IMR-90 (cell line): ENCODE measurements around the gene INPP5D. TPM values are rescaled to one million over a fixed set of nuclear protein-coding genes. Genes with fewer than 3 reads are reported as not detected.

Source experiments
- ATAC-seq: fragments of 200-7000 bp; cut with Tn5 transposase; 2 replicates; pipeline ENCODE4 v1.9.1; 2020; ENCODE audit warnings: low read depth, mild to moderate bottlenecking, moderate library complexity
- BruUV-seq: library from RNA; stranded (reverse); fragments of 400-500 nt; replicated peaks from 2 replicates; lab custom pipeline; 2021; lab: Mats Ljungman, UMichigan
- CTCF ChIA-PET: fragments of 300-600 bp; formaldehyde crosslinking; extraction: SDS; loops from one replicate; lab custom pipeline; 2021; ENCODE audit warnings: antibody characterized with exemption; lab: Yijun Ruan, JAX
- POLR2A ChIA-PET: fragments of 300-600 bp; sonication (Branson Sonifier 250); formaldehyde crosslinking; loops from one replicate; lab custom pipeline; 2022; ENCODE audit warnings: antibody characterized with exemption; ENCODE audit not compliant: unreplicated experiment; lab: Charles Lee
- DNase-seq: peaks from one replicate; pipeline ENCODE4 v3.0.0; 2013
- H2AFZ ChIP-seq: replicated peaks from 2 replicates; pipeline ENCODE3; 2013; ENCODE audit warnings: low read length, mild to moderate bottlenecking; ENCODE audit not compliant: poor library complexity
- H2AK5ac ChIP-seq: 2 replicates; pipeline ENCODE4 v1.6.1; 2013; ENCODE audit warnings: low read depth, low read length, inconsistent platforms
- H2AK9ac ChIP-seq: replicated peaks from 2 replicates; pipeline ENCODE3; 2013; ENCODE audit warnings: mild to moderate bottlenecking, low read depth, low read length, moderate library complexity; ENCODE audit not compliant: poor library complexity
- H2BK120ac ChIP-seq: 2 replicates; pipeline ENCODE4 v1.6.1; 2013; ENCODE audit warnings: low read depth, low read length, inconsistent platforms
- H2BK15ac ChIP-seq: 3 replicates; pipeline ENCODE4 v1.6.1; 2013; ENCODE audit warnings: low read depth, low read length, inconsistent platforms
- H2BK20ac ChIP-seq: 2 replicates; pipeline ENCODE4 v1.6.1; 2013; ENCODE audit warnings: low read depth, mild to moderate bottlenecking, inconsistent platforms, low read length, moderate library complexity
- H2BK5ac ChIP-seq: 2 replicates; pipeline ENCODE4 v1.6.1; 2013; ENCODE audit warnings: mild to moderate bottlenecking, low read depth, low read length, inconsistent platforms; ENCODE audit not compliant: poor library complexity, severe bottlenecking
- H3K14ac ChIP-seq: replicated peaks from 2 replicates; pipeline ENCODE4 v1.6.1; 2013; ENCODE audit warnings: low read depth, low read length, inconsistent platforms
- H3K18ac ChIP-seq: 2 replicates; pipeline ENCODE4 v1.6.1; 2013; ENCODE audit warnings: low read depth, low read length, control low read depth
- H3K23ac ChIP-seq: 2 replicates; pipeline ENCODE4 v1.6.1; 2013; ENCODE audit warnings: low read depth, low read length, inconsistent platforms
- H3K27ac ChIP-seq: 2 replicates; pipeline ENCODE4 v1.5.1; 2013; ENCODE audit warnings: mild to moderate bottlenecking, control low read depth, low read length; ENCODE audit not compliant: insufficient read depth
- H3K27me3 ChIP-seq: 2 replicates; pipeline ENCODE4 v1.6.1; 2013; ENCODE audit warnings: low read length; ENCODE audit not compliant: control insufficient read depth, insufficient read depth
- H3K36me3 ChIP-seq: 2 replicates; pipeline ENCODE4 v1.6.1; 2013; ENCODE audit warnings: low read length, mixed read lengths; ENCODE audit not compliant: control insufficient read depth, insufficient read depth
- H3K4ac ChIP-seq: 2 replicates; pipeline ENCODE4 v1.6.1; 2013; ENCODE audit warnings: low read depth, low read length, inconsistent platforms
- H3K4me1 ChIP-seq: 2 replicates; pipeline ENCODE4 v1.6.1; 2013; ENCODE audit warnings: low read length, mixed read lengths; ENCODE audit not compliant: control insufficient read depth, insufficient read depth
- H3K4me2 ChIP-seq: 2 replicates; pipeline ENCODE4 v1.6.1; 2013; ENCODE audit warnings: low read depth, mild to moderate bottlenecking, control low read depth, low read length, moderate library complexity
- H3K4me3 ChIP-seq: 2 replicates; pipeline ENCODE4 v1.5.1; 2013; ENCODE audit warnings: low read depth, mild to moderate bottlenecking, control low read depth, low read length, moderate library complexity; ENCODE audit not compliant: insufficient read depth
- H3K56ac ChIP-seq: 2 replicates; pipeline ENCODE4 v1.6.1; 2013; ENCODE audit warnings: low read length, inconsistent platforms; ENCODE audit not compliant: insufficient read depth; ENCODE audit errors: extremely low read depth
- H3K79me1 ChIP-seq, 2 experiments: 2 replicates each; pipeline ENCODE4 v1.6.1; 2013; ENCODE audit warnings: low read length in 2 of 2, inconsistent platforms in 1 of 2, low read depth in 1 of 2
- H3K9ac ChIP-seq: 2 replicates; pipeline ENCODE4 v1.6.1; 2013; ENCODE audit warnings: low read depth, low read length, control low read depth
- H3K9me1 ChIP-seq: 2 replicates; pipeline ENCODE4 v1.6.1; 2013; ENCODE audit warnings: low read length, inconsistent platforms; ENCODE audit not compliant: insufficient read depth
- H3K9me3 ChIP-seq: 2 replicates; pipeline ENCODE4 v1.6.1; 2013; ENCODE audit warnings: low read length; ENCODE audit not compliant: control insufficient read depth, insufficient read depth
- H4K20me1 ChIP-seq: 2 replicates; pipeline ENCODE4 v1.6.1; 2013; ENCODE audit warnings: low read length, inconsistent platforms; ENCODE audit not compliant: insufficient read depth
- H4K5ac ChIP-seq: 2 replicates; pipeline ENCODE4 v1.6.1; 2013; ENCODE audit warnings: mild to moderate bottlenecking, low read depth, low read length, control low read depth
- H4K8ac ChIP-seq, 2 experiments: 2 replicates each; pipeline ENCODE4 v1.6.1; 2013; ENCODE audit warnings: low read depth in 2 of 2, low read length in 2 of 2, control low read depth in 1 of 2, inconsistent platforms in 1 of 2
- H4K91ac ChIP-seq: 2 replicates; pipeline ENCODE4 v1.6.1; 2013; ENCODE audit warnings: low read depth, low read length, inconsistent platforms; ENCODE audit not compliant: insufficient read depth
- CEBPB ChIP-seq: IDR thresholded peaks from 2 replicates; pipeline ENCODE4 v1.6.1; 2012; ENCODE audit warnings: low read depth, low read length, improper control_type of control experiment
- CHD1 ChIP-seq: IDR thresholded peaks from 2 replicates; pipeline ENCODE4 v1.6.1; 2012; ENCODE audit warnings: low read depth, low read length, improper control_type of control experiment
- ELK1 ChIP-seq: fragments of 150-350 bp; IDR thresholded peaks from 2 replicates; pipeline ENCODE4 v1.6.1; 2016; ENCODE audit warnings: low read depth, mild to moderate bottlenecking, low read length, moderate library complexity, borderline replicate concordance
- WGBS, 2 experiments: methylation state at CpG; one replicate each; pipeline versions ENCODE4 v1.1.5 to v1.1.7; 2013; ENCODE audit warnings: missing lambda C conversion rate in 2 of 2; ENCODE audit not compliant: insufficient read length in 1 of 2; ENCODE audit errors: extremely low coverage in 2 of 2; 5-methylcytosine and 5-hydroxymethylcytosine counted together
- dilution Hi-C: fragments of 300-500 bp; cut with HindIII; formaldehyde crosslinking; loops from one replicate; pipeline ENCODE4 v1.14.3; 2018; ENCODE audit warnings: low sequenced_read_pairs; ENCODE audit not compliant: unreplicated experiment
- in situ Hi-C: fragments of 300-500 bp; cut with MboI; formaldehyde crosslinking; loops from 3 replicates; pipeline ENCODE4 v1.14.3; 2019; ENCODE audit warnings: low sequenced_read_pairs, inconsistent platforms, mixed read lengths
- intact Hi-C: fragments of 100-400 bp; cut with micrococcal nuclease; formaldehyde crosslinking; loops from 2 replicates; pipeline ENCODE4 v1.10.0; 2022
- polyA plus RNA-seq, 3 experiments: library from polyadenylated mRNA; depleted of rRNA; stranded (reverse); fragments of >200 nt; gene quantifications; 2 replicates each; pipeline ENCODE4 v1.2.3, GENCODE V29; 2012; ENCODE audit warnings: low replicate concordance in 1 of 3
- total RNA-seq: library from RNA; depleted of rRNA; stranded (reverse); fragments of >200 nt; gene quantifications from 2 replicates; pipeline ENCODE4 v1.2.3, GENCODE V29; 2012

Gene INPP5D
- total and polyA plus RNA-seq, 2 of the 4 experiments (the other 2 are of a cell fraction): 0.18 to 0.29 TPM

- TF ChIP-seq ELK1 (no peak), CHD1 (no peak), CEBPB (no peak)
- Histone ChIP-seq H3K27me3 (no peaks in the 10 kb centered on the region), H3K27ac (no peak overlapping the region), H3K79me1 (peaks cover 7 to 22% of the 10 kb centered on the region in 2 experiments; a peak in 3 of 4 replicates), H4K91ac (no peak overlapping the region), H2BK15ac (no peak overlapping the region), H3K9ac (no peak overlapping the region), H3K18ac (no peak overlapping the region), H3K4me3 (no peak overlapping the region), H2BK5ac (no peak overlapping the region), H2AFZ (no peak overlapping the region), H2BK20ac (no peak overlapping the region), H3K9me3 (no peaks in the 10 kb centered on the region), H4K5ac (no peak overlapping the region), H3K36me3 (no peaks in the 10 kb centered on the region), H3K4me2 (no peak overlapping the region), H3K14ac (no peak overlapping the region), H3K9me1 (no peaks in the 10 kb centered on the region), H3K4ac (no peak overlapping the region), H4K8ac (no peak overlapping the region), H2AK9ac (no peak overlapping the region), H3K56ac (no peak overlapping the region), H4K20me1 (peaks cover 7% of the 10 kb centered on the region; the same call in 1 of the 2 replicates), H3K4me1 (no peaks in the 10 kb centered on the region), H3K23ac (no peak overlapping the region), H2BK120ac (no peak overlapping the region), H2AK5ac (no peak overlapping the region)
- dilution Hi-C loops: no loop called here
- CTCF ChIA-PET: interaction anchor here (0.6 to 0.7 kb wide), 2 partner anchors 195 to 262 kb away, joined by 3 read pairs; no protein-coding TSS in a partner anchor
- no peak for ATAC-seq
- 100% methylated on average over 2 of the region's 7 CpGs; no CpG with 5 or more reads in 1 of the 2 experiments for WGBS, 2 experiments
- POLR2A ChIA-PET: no interaction called here
- in situ Hi-C loops: no loop called here
- intact Hi-C loops: no loop called here
- BruUV-seq: no TSS peak
- DNase-seq: no peak
Observed at GRCh38 chr2:233248999-233249398, 188.9 kb downstream of the INPP5D start.
